Coronary artery (tissue), 2 donors: ENCODE results near the gene USP10.

ENCODE experiments used
- DNase-seq: peaks from one replicate; pipeline ENCODE4 v3.0.0-alpha.2; 2017; ENCODE audit warnings: low spot score
- H3K27ac ChIP-seq, 2 donors: fragments of 200-600 bp; sonication (generic); one replicate each; pipeline ENCODE4 v1.5.1; 2016 to 2019
- H3K4me3 ChIP-seq: fragments of 200-600 bp; sonication (generic); 2 replicates; pipeline ENCODE4 v1.5.1; 2016; ENCODE audit warnings: mild to moderate bottlenecking, moderate library complexity
- CTCF ChIP-seq: fragments of 200-600 bp; sonication (generic); IDR thresholded peaks from one replicate; pipeline ENCODE4 v1.5.1; 2019; ENCODE audit warnings: antibody characterized with exemption

USP10 gene

GRCh38 chr16:84699712-84700445 is at the start of gene USP10:
USP10 (plus strand) TSS chr16:84700000; CDS start chr16:84700091, 91 bp downstream.
- Histone ChIP-seq H3K27ac (peak within 1 kb of the TSS; percentile 89 to 93), H3K4me3 (peak within 1 kb of the TSS; percentile 88)
- DNase-seq = peak; percentile 77
- no peak for TF ChIP-seq CTCF

GRCh38 chr16:84650062-84650991 is 49.5 kb upstream of the USP10 start:
- H3K4me3 ChIP-seq = peak overlapping the region; percentile 84
- H3K27ac ChIP-seq = peak overlapping the region; percentile 87 to 92

GRCh38 chr16:84652566-84652965 is 47.2 kb upstream of the USP10 start:
- Histone ChIP-seq H3K27ac (no peak overlapping the region), H3K4me3 (no peak overlapping the region)
- no peak for TF ChIP-seq CTCF
- no peak for DNase-seq

More at GRCh38 chr16:84650062-84650991, 49.5 kb upstream of the USP10 start:
- TF ChIP-seq CTCF = no peak
- DNase-seq = no peak

GRCh38 chr16:84654238-84654637 is 45.6 kb upstream of the USP10 start:
- TF ChIP-seq CTCF = no peak
- Histone ChIP-seq H3K4me3 (no peak overlapping the region), H3K27ac (no peak overlapping the region)
- DNase-seq = no peak

GRCh38 chr16:84654998-84655397 is 44.8 kb upstream of the USP10 start:
- Histone ChIP-seq H3K27ac (no peak overlapping the region), H3K4me3 (no peak overlapping the region)
- TF ChIP-seq CTCF = no peak
- no peak for DNase-seq

GRCh38 chr16:84656649-84657048 is 43.2 kb upstream of the USP10 start:
- no peak overlapping the region for H3K27ac ChIP-seq
- no peak for DNase-seq
- no peak for TF ChIP-seq CTCF
- H3K4me3 ChIP-seq = no peak overlapping the region
